WERI-Rb-1 (cell line): ENCODE data around the gene CAB39L.

Experiments used
- DNase-seq: peaks from one replicate; pipeline ENCODE4 v3.0.0-alpha.2; 2020
- H3K27ac ChIP-seq: fragments of 250-450 bp; sonication (Bioruptor Pico); 2 replicates; pipeline ENCODE4 v1.5.1; 2020; ENCODE audit warnings: mild to moderate bottlenecking, moderate library complexity
- H3K27me3 ChIP-seq: fragments of 250-450 bp; sonication (Bioruptor Pico); 2 replicates; pipeline ENCODE4 v1.5.1; 2021; ENCODE audit warnings: mild to moderate bottlenecking, low read depth, moderate library complexity; ENCODE audit not compliant: insufficient read depth, severe bottlenecking
- H3K36me3 ChIP-seq: fragments of 250-450 bp; sonication (Bioruptor Pico); 2 replicates; pipeline ENCODE4 v1.5.1; 2020; ENCODE audit warnings: mild to moderate bottlenecking, moderate library complexity
- H3K4me3 ChIP-seq: 2 replicates; pipeline ENCODE4 v1.5.1; 2011; ENCODE audit warnings: low read depth, mild to moderate bottlenecking, control low read depth, low read length
- H3K9me3 ChIP-seq: fragments of 250-450 bp; sonication (Bioruptor Pico); 2 replicates; pipeline ENCODE4 v1.5.1; 2021; ENCODE audit warnings: mild to moderate bottlenecking, moderate library complexity; ENCODE audit not compliant: severe bottlenecking
- TF ChIP-seq, protein P1 (sequence below): IDR thresholded peaks from 2 replicates; pipeline ENCODE4 v1.5.1; 2011; ENCODE audit warnings: low read depth, mild to moderate bottlenecking, control low read depth, inconsistent platforms, low read length

CAB39L gene

DNA sequence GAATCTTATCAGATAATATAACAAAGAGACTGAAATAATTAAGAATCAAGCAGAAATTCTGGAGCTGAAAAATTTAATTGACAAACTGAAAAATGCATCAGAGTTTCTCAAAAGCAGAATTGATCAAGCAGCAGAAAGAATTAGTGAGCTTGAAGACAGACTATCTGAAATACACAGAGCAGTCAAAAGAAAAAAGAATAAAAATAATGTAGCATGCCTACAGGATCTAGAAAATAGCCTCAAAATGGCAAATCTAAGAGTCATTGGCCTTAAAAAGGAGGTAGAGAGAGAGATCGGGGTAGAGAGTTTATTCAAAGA, 39.2 kb downstream of the CAB39L start:
- no peaks in the 10 kb centered on the region for H3K9me3 ChIP-seq
- TF ChIP-seq, protein P1, sequence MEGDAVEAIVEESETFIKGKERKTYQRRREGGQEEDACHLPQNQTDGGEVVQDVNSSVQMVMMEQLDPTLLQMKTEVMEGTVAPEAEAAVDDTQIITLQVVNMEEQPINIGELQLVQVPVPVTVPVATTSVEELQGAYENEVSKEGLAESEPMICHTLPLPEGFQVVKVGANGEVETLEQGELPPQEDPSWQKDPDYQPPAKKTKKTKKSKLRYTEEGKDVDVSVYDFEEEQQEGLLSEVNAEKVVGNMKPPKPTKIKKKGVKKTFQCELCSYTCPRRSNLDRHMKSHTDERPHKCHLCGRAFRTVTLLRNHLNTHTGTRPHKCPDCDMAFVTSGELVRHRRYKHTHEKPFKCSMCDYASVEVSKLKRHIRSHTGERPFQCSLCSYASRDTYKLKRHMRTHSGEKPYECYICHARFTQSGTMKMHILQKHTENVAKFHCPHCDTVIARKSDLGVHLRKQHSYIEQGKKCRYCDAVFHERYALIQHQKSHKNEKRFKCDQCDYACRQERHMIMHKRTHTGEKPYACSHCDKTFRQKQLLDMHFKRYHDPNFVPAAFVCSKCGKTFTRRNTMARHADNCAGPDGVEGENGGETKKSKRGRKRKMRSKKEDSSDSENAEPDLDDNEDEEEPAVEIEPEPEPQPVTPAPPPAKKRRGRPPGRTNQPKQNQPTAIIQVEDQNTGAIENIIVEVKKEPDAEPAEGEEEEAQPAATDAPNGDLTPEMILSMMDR: no peak
- H3K27me3 ChIP-seq: no peaks in the 10 kb centered on the region

DNA sequence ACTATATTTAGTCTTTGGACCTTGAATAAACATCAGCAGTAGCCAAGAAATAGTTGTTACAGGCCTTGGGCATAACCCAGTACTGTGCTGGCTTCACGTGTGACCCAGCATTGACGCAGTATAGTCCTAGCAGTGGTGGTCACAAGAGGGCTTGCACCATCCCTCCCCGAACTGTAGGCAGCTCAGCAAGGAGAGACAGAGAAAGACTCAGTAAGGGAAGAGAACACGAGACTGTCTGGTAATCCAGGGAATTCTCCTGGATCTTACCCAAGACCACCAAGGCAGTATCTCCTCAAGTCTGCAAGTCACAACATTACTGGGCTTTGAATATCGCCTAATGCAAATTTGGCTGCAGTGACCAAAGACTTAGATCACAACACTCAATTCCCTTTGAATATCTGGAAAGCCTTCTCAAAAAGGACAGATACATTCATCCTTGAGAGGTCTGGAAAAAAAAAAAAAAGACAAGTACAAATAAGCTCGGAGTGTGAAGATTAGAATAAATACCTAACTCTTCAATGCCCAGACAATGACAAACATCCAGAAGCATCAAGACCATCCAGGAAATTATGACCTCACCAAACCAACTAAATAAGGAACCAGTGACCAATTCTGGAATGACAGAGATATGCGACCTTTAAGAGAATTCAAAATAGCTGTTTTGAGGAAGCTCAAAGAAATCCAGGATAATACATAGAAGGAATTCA, 39.7 kb downstream of the CAB39L start:
- TF ChIP-seq, protein P1: no peak
- no peaks in the 10 kb centered on the region for H3K36me3 ChIP-seq
- H3K9me3 ChIP-seq: no peaks in the 10 kb centered on the region
- no peak overlapping the region for H3K27ac ChIP-seq
- no peak for DNase-seq
- no peaks in the 10 kb centered on the region for H3K27me3 ChIP-seq
- no peak overlapping the region for H3K4me3 ChIP-seq

More for the DNA sequence above, 39.2 kb downstream of the CAB39L start:
- no peak overlapping the region for H3K4me3 ChIP-seq
- no peak overlapping the region for H3K27ac ChIP-seq
- H3K36me3 ChIP-seq: no peaks in the 10 kb centered on the region
- DNase-seq: no peak

DNA sequence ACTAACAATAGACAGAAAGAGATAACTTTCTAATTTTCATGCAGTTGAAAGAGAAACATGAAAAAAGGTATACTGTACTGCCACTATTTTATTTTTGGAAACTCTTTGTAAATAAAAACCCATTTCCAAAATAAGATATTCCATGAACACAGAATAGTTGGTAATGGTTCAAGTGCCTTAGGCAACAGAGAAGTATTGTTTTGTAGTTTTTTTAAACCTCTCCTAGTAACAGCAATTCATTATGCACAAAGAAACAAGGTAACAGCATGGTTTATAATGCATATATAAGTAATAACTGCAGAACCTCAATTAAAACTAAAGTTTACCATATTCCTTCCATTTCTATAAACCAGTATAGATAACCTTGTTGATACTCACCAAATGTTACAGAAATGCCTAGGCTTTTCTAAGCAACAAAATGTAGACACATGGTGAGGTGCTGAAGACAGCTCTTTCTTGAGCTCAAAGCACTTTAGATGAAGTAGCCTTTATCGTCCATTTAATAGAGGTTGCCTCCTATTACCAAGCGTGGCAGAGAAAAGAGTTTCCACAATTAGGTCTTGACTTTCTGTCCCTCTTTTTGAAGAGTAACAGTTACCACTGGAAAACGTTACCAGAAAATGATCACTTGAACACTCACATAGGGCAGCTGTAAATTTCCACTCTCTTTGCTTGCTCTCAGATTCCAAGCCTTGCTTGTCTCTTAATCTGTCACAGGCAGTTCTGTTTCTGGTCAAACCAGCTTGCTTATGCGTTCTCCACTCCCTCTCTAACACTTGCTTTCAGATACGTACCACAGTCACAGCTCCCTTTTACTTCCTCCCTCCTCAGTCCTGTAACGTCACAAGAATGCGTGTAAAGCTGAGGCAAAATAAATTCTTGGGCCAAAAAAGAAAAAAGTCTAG, 42.9 kb downstream of the CAB39L start:
- Histone ChIP-seq H3K9me3 (no peaks in the 10 kb centered on the region), H3K4me3 (no peak overlapping the region), H3K36me3 (no peaks in the 10 kb centered on the region), H3K27ac (no peak overlapping the region), H3K27me3 (no peaks in the 10 kb centered on the region)
- TF ChIP-seq, protein P1: no peak
- DNase-seq: no peak

DNA sequence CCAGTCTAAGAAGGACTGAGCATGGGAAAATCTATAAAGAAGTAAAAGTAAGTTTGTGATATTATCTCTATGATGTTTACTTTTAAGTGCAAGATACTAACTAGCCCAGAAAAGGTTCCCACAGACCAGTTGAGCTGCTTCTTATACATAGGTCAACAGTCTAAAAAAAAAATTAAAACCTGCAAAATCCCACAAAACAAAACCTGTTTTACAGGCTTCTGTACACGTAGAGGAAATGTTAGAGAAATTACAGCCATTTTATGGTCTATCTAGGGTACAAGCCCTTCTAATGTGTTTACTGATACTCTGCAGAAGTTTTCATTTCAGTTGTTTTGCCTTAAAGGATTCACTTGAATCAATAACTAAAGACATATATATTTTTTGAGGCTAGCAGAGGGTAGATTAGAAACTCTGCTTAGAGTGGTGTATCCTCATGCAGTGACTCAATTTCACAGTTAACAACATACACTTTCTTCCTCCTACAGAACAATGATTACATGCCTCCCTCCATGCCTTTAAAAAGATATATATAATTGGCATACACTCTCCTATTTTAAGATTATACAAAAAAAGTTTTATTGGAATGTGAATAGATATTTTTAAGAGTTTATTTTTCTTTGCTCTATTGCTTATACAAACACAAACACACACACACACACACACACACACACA, 43.9 kb downstream of the CAB39L start:
- Histone ChIP-seq H3K36me3 (no peaks in the 10 kb centered on the region), H3K27ac (no peak overlapping the region), H3K9me3 (no peaks in the 10 kb centered on the region), H3K4me3 (no peak overlapping the region), H3K27me3 (no peaks in the 10 kb centered on the region)
- no peak for DNase-seq
- TF ChIP-seq, protein P1: no peak

DNA sequence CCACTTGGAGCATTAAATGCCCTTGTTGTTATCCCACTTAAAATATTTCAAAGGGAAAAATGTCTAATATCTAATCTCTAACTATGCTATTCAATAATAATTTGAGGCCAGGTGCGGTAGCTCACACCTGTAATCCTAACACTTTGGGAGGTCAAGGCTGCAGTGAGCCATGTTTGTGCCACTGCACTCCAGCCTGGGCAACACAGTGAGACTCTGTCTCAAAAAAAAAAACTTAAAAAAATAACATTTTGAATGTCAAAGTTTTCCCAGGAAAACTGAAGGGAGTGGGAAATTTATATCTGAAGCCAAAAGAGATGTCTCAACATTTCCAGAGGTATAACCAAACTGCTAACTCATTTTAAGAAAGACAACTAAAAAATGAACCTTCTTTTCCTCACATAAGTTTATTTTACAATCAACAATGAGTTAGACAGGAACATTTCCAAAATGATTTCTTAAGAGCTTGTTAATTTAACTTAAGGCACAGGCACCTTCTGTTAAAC, 47.9 kb downstream of the CAB39L start:
- Histone ChIP-seq H3K36me3 (no peaks in the 10 kb centered on the region), H3K27ac (no peak overlapping the region), H3K4me3 (no peak overlapping the region), H3K27me3 (no peaks in the 10 kb centered on the region), H3K9me3 (no peaks in the 10 kb centered on the region)
- TF ChIP-seq, protein P1: no peak
- DNase-seq: no peak
